ENCODE data around the gene PCDHGA3.
"Not testable (repeated sequence)": the region's sequence is repeated elsewhere in the genome, so short reads cannot be mapped to it uniquely, and the experiment has no call there.

PCDHGA3 gene

GRCh38 chr5:141383345-141383744, 39.7 kb downstream of the PCDHGA3 start:
- DNase-seq (ENCODE audit: low spot score) = no peak

GRCh38 chr5:141384471-141385267, 41.0 kb downstream of the PCDHGA3 start:
- no peak for DNase-seq (ENCODE audit: low spot score)

GRCh38 chr5:141387557-141388311, 44.1 kb downstream of the PCDHGA3 start, which contains the start of gene PCDHGB4:
PCDHGB4 (plus strand) TSS chr5:141387698; CDS start chr5:141387885, 187 bp downstream.
- not testable (repeated sequence) for DNase-seq (ENCODE audit: low spot score)

GRCh38 chr5:141388661-141389060, 45.0 kb downstream of the PCDHGA3 start:
- DNase-seq (ENCODE audit: low spot score) = no peak

- no peak for DNase-seq (ENCODE audit: low spot score)
Observed at GRCh38 chr5:141389153-141390042, 45.8 kb downstream of the PCDHGA3 start.

- DNase-seq (ENCODE audit: low spot score) = no peak
Observed at GRCh38 chr5:141392429-141393198, 49.0 kb downstream of the PCDHGA3 start, which contains the start of gene PCDHGA8. PCDHGA8 (plus strand) TSS chr5:141392633; CDS start chr5:141392814, 181 bp downstream.

- DNase-seq (ENCODE audit: low spot score) = no peak
Observed at GRCh38 chr5:141393267-141393666, 49.6 kb downstream of the PCDHGA3 start.

GRCh38 chr5:141394401-141395187, 51.0 kb downstream of the PCDHGA3 start:
- DNase-seq (ENCODE audit: low spot score) = not testable (repeated sequence)
